ENCODE results near the gene TBX3.

TBX3 gene

DNA sequence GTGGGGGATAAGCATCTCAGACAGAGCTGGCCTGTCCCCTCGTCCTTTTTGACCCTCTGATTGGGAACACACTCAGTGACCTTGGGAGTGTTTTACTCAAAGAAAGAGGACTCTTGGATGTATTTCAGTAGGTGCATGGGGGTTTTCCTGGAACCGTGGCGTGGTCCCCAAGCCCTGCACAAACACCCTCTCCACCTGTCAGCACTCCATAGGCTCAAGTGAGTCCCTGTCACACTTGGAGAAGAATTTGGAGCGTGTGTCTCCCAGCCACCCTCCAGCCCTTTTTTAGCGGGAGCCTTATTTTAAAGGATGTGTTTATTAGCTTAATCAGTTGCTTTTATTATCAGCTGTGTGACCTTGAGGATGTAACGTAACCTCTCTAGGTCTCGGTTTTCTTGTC, 37.3 kb upstream of the TBX3 start:
- Histone ChIP-seq H3K4me3 (ENCODE audit: low read depth, low read length) (no peak overlapping the region), H3K4me2 (ENCODE audit: low read length) (no peak overlapping the region), H3K27ac (no peak overlapping the region), H3K9ac (no peak overlapping the region), H3K27me3 (ENCODE audit: control insufficient read depth, insufficient read depth, low read length) (no peaks in the 10 kb centered on the region), H3K79me2 (no peaks in the 10 kb centered on the region), H3K4me1 (no peaks in the 10 kb centered on the region), H3K9me3 (ENCODE audit: control insufficient read depth, low read length) (no peaks in the 10 kb centered on the region), H3K36me3 (ENCODE audit: control insufficient read depth, insufficient read depth, low read length) (no peaks in the 10 kb centered on the region), H2AFZ (no peak overlapping the region)
- TF ChIP-seq, protein P1, sequence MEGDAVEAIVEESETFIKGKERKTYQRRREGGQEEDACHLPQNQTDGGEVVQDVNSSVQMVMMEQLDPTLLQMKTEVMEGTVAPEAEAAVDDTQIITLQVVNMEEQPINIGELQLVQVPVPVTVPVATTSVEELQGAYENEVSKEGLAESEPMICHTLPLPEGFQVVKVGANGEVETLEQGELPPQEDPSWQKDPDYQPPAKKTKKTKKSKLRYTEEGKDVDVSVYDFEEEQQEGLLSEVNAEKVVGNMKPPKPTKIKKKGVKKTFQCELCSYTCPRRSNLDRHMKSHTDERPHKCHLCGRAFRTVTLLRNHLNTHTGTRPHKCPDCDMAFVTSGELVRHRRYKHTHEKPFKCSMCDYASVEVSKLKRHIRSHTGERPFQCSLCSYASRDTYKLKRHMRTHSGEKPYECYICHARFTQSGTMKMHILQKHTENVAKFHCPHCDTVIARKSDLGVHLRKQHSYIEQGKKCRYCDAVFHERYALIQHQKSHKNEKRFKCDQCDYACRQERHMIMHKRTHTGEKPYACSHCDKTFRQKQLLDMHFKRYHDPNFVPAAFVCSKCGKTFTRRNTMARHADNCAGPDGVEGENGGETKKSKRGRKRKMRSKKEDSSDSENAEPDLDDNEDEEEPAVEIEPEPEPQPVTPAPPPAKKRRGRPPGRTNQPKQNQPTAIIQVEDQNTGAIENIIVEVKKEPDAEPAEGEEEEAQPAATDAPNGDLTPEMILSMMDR (IDR thresholded peaks at IDR 0.05): no peak

DNA sequence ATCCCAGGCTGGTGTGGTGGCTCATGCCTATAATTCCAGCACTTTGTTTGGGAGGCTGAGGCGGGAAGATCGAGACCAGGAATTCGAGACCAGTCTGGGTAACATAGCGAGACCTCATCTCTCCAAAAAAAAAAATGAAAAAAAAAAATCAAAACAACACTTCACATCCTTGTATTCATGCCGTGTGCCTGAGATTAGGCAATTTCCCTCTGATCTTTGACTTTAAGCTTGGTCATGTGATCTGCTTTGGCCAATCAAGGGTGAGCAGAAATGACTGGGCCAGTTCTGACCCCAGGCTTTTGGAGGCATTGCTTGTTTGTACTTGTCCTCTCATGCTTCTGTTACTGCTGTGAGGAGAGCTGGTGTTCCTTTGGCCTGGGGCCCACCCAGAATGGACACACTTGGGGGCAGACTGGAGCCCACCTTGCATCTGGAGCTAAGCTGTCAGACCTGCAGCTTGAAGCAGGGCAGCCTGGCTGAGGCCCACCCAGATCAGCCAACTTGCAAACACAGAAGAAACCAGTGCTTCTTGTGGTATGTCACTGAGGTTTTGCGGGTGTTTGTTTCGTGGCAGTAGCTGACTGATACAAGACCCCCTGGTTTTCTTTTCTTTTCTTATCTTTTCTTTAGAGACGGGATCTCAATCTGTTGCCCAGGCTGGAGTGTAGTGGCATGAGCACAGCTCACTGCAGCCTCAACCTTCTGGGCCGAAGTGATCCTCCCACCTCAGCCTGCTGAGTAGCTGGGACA, 29.7 kb upstream of the TBX3 start:
- H3K79me2 ChIP-seq: no peaks in the 10 kb centered on the region
- no peaks in the 10 kb centered on the region for H3K36me3 ChIP-seq (ENCODE audit: control insufficient read depth, insufficient read depth, low read length)
- H3K27ac ChIP-seq: no peak overlapping the region
- H2AFZ ChIP-seq: no peak overlapping the region
- H3K4me3 ChIP-seq (ENCODE audit: low read depth, low read length): no peak overlapping the region
- TF ChIP-seq, protein P1 (IDR thresholded peaks at IDR 0.05): no peak
- H3K4me1 ChIP-seq: no peaks in the 10 kb centered on the region
- H3K27me3 ChIP-seq (ENCODE audit: control insufficient read depth, insufficient read depth, low read length): no peaks in the 10 kb centered on the region
- H3K9me3 ChIP-seq (ENCODE audit: control insufficient read depth, low read length): no peaks in the 10 kb centered on the region
- H3K9ac ChIP-seq: no peak overlapping the region
- H3K4me2 ChIP-seq (ENCODE audit: low read length): no peak overlapping the region

DNA sequence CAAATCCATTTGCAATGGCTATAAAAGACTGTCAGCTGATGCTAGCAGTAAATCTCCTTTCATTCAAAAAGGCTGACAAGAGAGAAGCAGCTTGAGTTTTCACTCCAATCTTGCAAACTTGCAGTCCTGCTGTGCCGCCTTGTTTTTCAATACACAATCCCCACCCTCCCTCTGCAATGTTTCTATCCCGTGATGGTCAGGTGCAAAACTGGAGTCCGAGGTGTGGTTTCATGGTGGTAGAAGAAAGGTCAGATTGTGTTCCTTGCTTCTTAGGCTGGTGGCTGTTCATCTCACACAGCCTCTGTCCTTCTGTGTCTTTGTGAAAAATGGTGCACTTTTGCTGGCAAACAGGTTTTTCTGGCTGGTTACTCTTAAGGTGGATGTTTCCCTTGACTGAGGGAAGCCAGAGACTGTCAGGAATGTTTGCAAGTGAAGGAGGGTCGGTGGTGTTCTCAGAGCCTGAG, 27.7 kb upstream of the TBX3 start:
- H3K9ac ChIP-seq: no peak overlapping the region
- H3K27me3 ChIP-seq (ENCODE audit: control insufficient read depth, insufficient read depth, low read length): no peaks in the 10 kb centered on the region
- H3K9me3 ChIP-seq (ENCODE audit: control insufficient read depth, low read length): no peaks in the 10 kb centered on the region
- H3K79me2 ChIP-seq: no peaks in the 10 kb centered on the region
- no peaks in the 10 kb centered on the region for H3K4me1 ChIP-seq
- no peak overlapping the region for H2AFZ ChIP-seq
- TF ChIP-seq, protein P1 (IDR thresholded peaks at IDR 0.05): no peak
- no peak overlapping the region for H3K4me3 ChIP-seq (ENCODE audit: low read depth, low read length)
- no peaks in the 10 kb centered on the region for H3K36me3 ChIP-seq (ENCODE audit: control insufficient read depth, insufficient read depth, low read length)
- no peak overlapping the region for H3K4me2 ChIP-seq (ENCODE audit: low read length)
- H3K27ac ChIP-seq: no peak overlapping the region

DNA sequence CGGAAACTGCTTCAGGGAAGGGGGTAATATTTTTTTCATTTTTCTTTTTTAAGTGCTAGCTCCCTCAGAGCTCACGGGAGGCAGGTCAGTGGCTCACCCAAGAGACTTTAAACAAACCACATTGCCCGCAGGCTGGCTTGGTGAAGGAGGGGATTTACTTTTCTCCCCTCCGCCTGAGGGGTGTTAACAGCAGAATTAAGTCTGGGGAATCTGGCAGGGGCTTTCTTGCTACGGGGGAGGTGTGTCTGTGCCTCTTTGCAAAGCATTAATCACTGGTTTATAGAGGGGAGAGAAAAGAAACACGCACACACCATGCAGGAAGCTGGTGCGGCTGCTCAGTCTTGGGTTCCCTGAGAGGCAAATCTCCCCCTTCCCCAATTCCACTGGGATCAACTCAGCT, 26.2 kb upstream of the TBX3 start:
- no peaks in the 10 kb centered on the region for H3K27me3 ChIP-seq (ENCODE audit: control insufficient read depth, insufficient read depth, low read length)

More for the DNA sequence above, 26.2 kb upstream of the TBX3 start:
- Histone ChIP-seq H2AFZ (no peak overlapping the region), H3K27ac (no peak overlapping the region), H3K79me2 (no peaks in the 10 kb centered on the region), H3K9me3 (ENCODE audit: control insufficient read depth, low read length) (no peaks in the 10 kb centered on the region), H3K4me1 (no peaks in the 10 kb centered on the region), H3K4me2 (ENCODE audit: low read length) (no peak overlapping the region), H3K9ac (no peak overlapping the region), H3K36me3 (ENCODE audit: control insufficient read depth, insufficient read depth, low read length) (no peaks in the 10 kb centered on the region), H3K4me3 (ENCODE audit: low read depth, low read length) (no peak overlapping the region)
- TF ChIP-seq, protein P1 (IDR thresholded peaks at IDR 0.05): no peak

Measured in parathyroid adenoma (tissue), 2 donors.